ENCODE measurements around the gene HOXC12. TPM values are rescaled to one million over a fixed set of nuclear protein-coding genes. Genes with fewer than 3 reads are reported as not detected.

HOXC12 gene
- total RNA-seq, 1 donor = not detected

- DNase-seq (ENCODE audit: low read depth) = no peak
- no peak for TF ChIP-seq CTCF (IDR thresholded peaks at IDR 0.05; ENCODE audit: insufficient read depth, low read length)
- no peak within 1 kb of the TSS for H3K4me3 ChIP-seq (ENCODE audit: low read depth, low read length)
Observed at GRCh38 chr12:53974084-53975063, 19.7 kb downstream of the HOXC12 start, which contains the start of gene HOTAIR. Gene HOTAIR, minus strand, starts transcription at chr12:53974954.

GRCh38 chr12:53975064-53975471 is 20.4 kb downstream of the HOXC12 start:
- no peak for DNase-seq (ENCODE audit: low read depth)
- no peak for TF ChIP-seq CTCF (IDR thresholded peaks at IDR 0.05; ENCODE audit: insufficient read depth, low read length)
- H3K4me3 ChIP-seq (ENCODE audit: low read depth, low read length) = no peak overlapping the region

GRCh38 chr12:53975479-53976152 is 20.9 kb downstream of the HOXC12 start:
- no peak overlapping the region for H3K4me3 ChIP-seq (ENCODE audit: low read depth, low read length)
- TF ChIP-seq CTCF (IDR thresholded peaks at IDR 0.05; ENCODE audit: insufficient read depth, low read length) = no peak
- no peak for DNase-seq (ENCODE audit: low read depth)

GRCh38 chr12:53976172-53976822 is 21.6 kb downstream of the HOXC12 start:
- no peak for DNase-seq (ENCODE audit: low read depth)
- TF ChIP-seq CTCF (IDR thresholded peaks at IDR 0.05; ENCODE audit: insufficient read depth, low read length) = no peak
- H3K4me3 ChIP-seq (ENCODE audit: low read depth, low read length) = no peak overlapping the region

GRCh38 chr12:53976823-53977595 is 22.3 kb downstream of the HOXC12 start:
- H3K4me3 ChIP-seq (ENCODE audit: low read depth, low read length) = no peak overlapping the region
- no peak for TF ChIP-seq CTCF (IDR thresholded peaks at IDR 0.05; ENCODE audit: insufficient read depth, low read length)
- no peak for DNase-seq (ENCODE audit: low read depth)
